NOMO-1 (cell line): ENCODE data around the gene SCYL3.
"Not testable (repeated sequence)": the region's sequence is repeated elsewhere in the genome, so short reads cannot be mapped to it uniquely, and the experiment has no call there.

Experiments
- DNase-seq, 2 experiments: peaks; one replicate each; lab custom pipeline; 2025; ENCODE audit not compliant: unreplicated experiment in 2 of 2; lab: John Stamatoyannopoulos, UW

SCYL3 gene

DNA sequence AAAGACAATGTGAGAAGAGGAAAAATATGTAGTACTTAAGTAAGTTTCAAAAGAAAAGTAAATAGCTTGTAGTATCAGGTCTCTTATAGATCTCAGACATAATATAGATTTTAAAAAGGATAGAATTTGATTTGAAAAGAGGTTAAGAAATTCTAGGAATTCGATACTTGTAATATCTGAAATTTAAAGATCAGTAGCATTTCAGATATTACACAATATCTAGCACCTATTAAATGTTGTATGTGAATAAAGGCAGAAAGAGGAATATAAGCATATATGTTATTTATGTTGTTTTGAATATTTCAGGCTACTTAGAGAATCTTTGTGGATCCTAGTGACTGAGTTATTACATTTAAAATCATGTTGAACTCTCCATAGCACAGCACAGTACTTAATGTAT lies 64.0 kb downstream of the SCYL3 start:
- DNase-seq: no peak

DNA sequence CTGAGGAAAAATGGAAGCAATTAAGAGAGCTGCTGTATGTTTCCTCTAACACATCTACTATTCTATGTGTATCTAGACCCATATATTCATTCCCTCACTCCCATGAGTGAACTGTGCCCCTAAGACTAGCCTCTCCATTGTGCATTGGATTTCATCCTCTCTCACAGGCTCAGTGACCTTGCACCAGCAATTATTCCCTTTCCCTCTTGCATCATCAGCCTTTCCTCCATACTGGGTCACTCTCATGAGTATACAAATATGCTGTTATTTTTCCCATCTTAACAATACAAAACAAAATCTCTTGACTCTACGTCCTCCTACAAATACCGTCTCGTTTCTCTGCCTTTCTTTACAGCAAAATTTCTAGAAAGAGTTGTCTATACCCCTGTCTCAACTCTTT lies 69.5 kb downstream of the SCYL3 start:
- DNase-seq: no peak

DNA sequence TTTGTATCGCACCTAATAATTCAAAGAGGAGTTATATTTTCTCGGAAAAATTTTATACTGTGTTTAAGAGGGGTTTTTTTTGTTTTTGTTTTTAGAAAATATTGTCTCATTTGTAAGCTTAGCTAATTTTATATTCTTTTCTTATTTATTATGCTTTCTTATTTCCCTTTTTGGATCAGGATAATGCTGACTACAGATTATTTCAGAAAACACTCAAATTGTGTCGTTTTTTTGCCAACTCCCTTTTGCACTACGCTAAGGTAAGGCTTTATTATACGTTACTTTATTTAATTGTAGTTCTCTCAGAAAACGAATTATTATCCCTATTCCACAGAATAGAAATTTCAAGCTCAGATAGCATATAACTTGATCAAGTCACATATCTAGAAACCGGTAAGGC lies 72.2 kb downstream of the SCYL3 start:
- no peak for DNase-seq

DNA sequence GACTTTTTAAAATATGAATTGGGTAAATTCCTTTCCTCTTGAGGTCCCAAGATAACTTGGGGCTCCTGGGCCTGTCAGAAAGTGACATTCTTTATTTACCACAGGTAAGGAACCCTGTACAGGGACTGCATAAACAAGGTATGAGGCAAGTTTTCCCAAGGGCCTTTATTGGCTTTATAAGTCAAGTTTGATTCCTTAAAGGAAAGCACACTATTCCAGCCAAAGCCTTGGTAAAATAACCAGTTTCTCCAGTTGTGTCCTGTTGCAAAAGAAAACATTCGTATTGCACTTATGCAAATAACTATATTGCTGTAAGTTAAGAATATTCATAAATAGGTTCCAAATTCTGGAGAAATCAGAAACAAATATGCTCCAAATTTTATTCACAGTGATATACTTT lies 77.1 kb downstream of the SCYL3 start:
- DNase-seq: no peak

DNA sequence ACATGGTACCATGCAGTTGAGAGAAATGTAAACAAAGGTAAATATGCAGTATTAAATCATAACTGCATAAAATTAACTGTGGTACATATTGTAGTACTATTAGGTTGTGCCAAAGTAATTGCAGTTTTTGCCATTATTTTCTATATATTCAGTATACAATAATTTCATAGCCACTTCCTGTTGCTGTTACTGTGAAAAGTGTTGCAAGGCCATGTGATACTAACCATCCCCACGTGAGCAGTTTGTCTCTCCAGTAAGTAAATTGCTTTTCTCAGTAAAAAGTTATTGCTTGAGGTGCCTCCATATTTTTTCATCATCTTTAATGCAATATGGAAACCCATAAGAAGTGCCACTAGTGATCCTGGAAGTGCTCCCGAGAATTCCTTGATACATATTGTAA lies 79.4 kb downstream of the SCYL3 start:
- no peak for DNase-seq

DNA sequence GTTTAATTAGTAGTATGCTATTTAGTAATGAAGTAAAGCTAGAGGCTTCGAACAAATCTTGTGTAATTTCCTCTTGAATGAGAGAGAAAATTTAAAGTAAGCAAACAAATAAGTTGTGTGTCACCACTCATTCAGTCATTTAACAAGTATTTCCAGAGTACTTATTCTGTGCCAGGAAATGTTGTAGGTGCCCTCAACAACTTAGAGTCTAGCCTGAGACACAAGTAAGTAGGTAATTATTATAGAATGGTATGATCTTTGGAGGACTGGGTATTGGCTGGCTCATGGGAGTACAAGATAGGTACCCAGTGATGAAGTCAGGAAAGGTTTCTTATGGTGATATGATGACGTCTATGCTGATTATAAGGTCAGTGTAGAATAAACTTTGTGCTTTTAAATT lies 81.6 kb downstream of the SCYL3 start:
- DNase-seq: no peak

DNA sequence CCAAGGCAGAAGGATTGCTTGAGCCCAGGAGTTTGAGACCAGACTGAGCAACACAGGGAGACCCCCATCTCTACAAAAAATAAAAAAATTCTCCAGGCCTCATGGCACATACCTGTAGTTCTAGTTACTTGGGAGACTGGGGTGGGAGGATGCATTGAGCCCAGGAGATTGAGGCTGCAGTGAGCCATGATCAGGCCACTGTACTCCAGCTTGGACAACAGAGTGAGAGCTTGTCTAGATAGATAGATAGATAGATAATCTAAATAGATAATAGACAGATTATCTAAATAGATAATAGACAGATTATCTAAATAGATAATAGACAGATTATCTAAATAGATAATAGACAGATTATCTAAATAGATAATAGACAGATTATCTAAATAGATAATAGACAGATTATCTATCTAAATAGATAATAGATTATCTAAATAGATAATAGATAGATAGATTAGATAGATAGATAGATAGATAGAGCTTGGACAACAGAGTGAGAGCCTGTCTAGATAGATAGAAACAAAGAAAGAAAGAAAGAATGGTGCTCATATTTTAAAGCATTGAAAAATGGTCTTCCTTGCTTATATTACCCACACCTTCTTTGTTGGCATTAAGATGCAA lies 82.2 kb downstream of the SCYL3 start:
- DNase-seq: not testable (repeated sequence)

DNA sequence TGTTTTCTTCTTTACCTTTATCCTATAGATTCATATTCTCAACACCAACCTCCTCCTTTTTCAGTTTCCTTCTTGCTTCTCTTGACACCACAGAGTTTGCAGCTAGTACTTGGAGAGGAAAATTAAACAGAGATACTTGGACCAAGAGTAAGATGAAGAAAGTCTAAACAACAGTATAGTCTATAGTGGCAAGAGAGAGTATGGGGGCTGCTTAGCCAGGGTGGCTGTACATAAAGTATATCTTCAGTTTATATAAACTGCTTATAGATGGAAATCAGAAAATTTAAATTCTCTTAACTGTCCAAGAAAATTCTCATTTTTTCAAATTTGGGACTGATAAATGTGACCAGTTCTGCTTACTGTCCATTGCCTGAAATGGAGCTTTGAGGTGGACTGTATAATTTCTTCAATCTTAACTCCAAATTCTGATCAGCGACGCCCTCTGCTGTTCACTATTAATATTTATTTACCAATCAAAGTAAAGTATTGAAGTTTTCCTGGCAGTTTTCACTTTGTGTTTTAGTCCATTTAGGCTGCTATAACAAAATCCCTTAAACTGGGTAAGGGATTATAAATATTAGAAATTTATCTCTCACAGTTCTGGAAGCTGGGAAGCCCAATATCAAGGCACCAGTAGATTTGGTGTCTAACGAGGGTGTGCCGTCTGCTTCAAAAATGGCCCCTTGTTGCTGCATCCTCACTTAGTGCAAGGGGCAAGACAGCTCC lies 84.2 kb downstream of the SCYL3 start:
- DNase-seq: peak in 1 of 2 experiments; percentile 3

DNA sequence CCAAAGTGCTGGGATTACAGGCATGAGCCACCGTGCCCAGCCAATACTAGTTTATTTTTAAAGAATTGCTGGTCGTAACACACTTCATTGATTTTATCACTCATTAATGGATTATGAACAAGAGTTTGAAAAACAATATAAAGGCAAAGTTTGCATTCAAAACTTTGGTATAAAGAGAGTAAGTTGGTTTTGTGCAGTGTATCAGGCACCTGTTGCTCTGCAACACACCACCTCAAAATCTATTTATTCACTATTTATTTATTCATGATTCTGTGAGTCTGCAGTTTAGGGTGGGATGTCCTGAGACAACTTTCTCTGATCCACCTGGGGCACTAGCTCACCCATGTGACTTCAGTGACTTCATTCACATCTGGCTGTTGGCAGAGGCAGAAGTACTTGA lies 88.8 kb downstream of the SCYL3 start:
- no peak for DNase-seq

DNA sequence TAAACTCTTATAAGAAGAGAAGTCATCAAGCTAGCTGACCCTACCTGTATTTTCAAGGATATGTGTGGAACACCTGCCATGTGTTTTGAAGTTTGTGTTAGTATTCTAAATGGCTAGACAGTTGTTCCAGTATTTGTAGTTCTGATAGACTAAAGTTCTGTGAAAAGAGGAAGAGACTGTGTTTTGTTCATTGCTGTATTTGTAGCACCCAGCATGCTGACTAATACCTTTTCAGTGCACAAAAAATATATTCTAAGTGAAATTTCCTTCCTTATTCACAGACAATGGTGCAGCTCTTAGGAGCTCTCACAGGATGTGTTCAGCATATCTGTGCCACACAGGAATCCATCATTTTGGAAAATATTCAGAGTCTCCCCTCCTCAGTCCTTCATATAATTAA lies 90.8 kb downstream of the SCYL3 start:
- DNase-seq: peak; percentile 0 to 49
